GM10248 (cell line): ENCODE measurements around the gene TBC1D9.

Experiments used
- CTCF ChIA-PET: fragments of 300-600 bp; sonication (Branson Sonifier 250); formaldehyde crosslinking; extraction: SDS; loops from one replicate; lab custom pipeline; 2021; ENCODE audit warnings: antibody characterized with exemption; lab: Yijun Ruan, JAX
- POLR2A ChIA-PET: fragments of 350-650 bp; sonication (Branson Sonifier 250); formaldehyde crosslinking; extraction: SDS; loops from one replicate; lab custom pipeline; 2020; ENCODE audit warnings: antibody characterized with exemption; lab: Yijun Ruan, JAX
- DNase-seq: peaks from one replicate; pipeline ENCODE4 v3.0.0; 2012; ENCODE audit errors: extremely low spot score
- CTCF ChIP-seq: IDR thresholded peaks from 2 replicates; pipeline ENCODE4 v1.5.1; 2012; ENCODE audit warnings: mild to moderate bottlenecking, low read depth; ENCODE audit errors: extremely low read depth, missing control alignments, control extremely low read depth

The TBC1D9 gene

GRCh38 chr4:140704392-140704960 lies 51.7 kb downstream of the TBC1D9 start:
- no peak for TF ChIP-seq CTCF
- no peak for DNase-seq
- ChIA-PET CTCF (no interaction called here), POLR2A (no interaction called here)

- CTCF ChIA-PET, result no interaction called here
- POLR2A ChIA-PET, result no interaction called here
- TF ChIP-seq CTCF, result no peak
- no peak for DNase-seq
These were observed 52.7 kb downstream of the TBC1D9 start for GRCh38 chr4:140703463-140703862.

GRCh38 chr4:140702096-140702757 lies 54.0 kb downstream of the TBC1D9 start:
- CTCF ChIA-PET, result interaction anchor here (1.4 kb wide), 1 partner anchor 93 kb away, joined by 4 read pairs; no protein-coding TSS in a partner anchor
- no peak for TF ChIP-seq CTCF
- POLR2A ChIA-PET, result no interaction called here
- no peak for DNase-seq

GRCh38 chr4:140701071-140701470 lies 55.1 kb downstream of the TBC1D9 start:
- ChIA-PET CTCF (no interaction called here), POLR2A (no interaction called here)
- TF ChIP-seq CTCF, result no peak
- DNase-seq, result no peak

- POLR2A ChIA-PET, result no interaction called here
- CTCF ChIA-PET, result interaction anchor here (1.5 kb wide), 1 partner anchor 52 kb away, joined by 3 read pairs; no protein-coding TSS in a partner anchor
These were observed 58.2 kb downstream of the TBC1D9 start for GRCh38 chr4:140697709-140698560.

More at GRCh38 chr4:140697709-140698560, 58.2 kb downstream of the TBC1D9 start:
- no peak for DNase-seq
- TF ChIP-seq CTCF, result no peak
